ENCODE results near the gene TBRG1.

Gene TBRG1

GRCh38 chr11:124629961-124630360 is 7.3 kb downstream of the TBRG1 start:
- H3K4me3 ChIP-seq (ENCODE audit: low read depth, low read length), result no peak overlapping the region
- DNase-seq (ENCODE audit: low read depth), result no peak
- TF ChIP-seq CTCF (IDR thresholded peaks at IDR 0.05; ENCODE audit: insufficient read depth, low read depth, low read length, missing control alignments), result no peak

- TF ChIP-seq CTCF (IDR thresholded peaks at IDR 0.05; ENCODE audit: insufficient read depth, low read depth, low read length, missing control alignments), result no peak
- no peak for DNase-seq (ENCODE audit: low read depth)
These were observed 10.7 kb downstream of the TBRG1 start for GRCh38 chr11:124633355-124633754.

GRCh38 chr11:124635932-124636331 is 13.3 kb downstream of the TBRG1 start:
- no peak for DNase-seq (ENCODE audit: low read depth)
- H3K4me3 ChIP-seq (ENCODE audit: low read depth, low read length), result no peak overlapping the region
- TF ChIP-seq CTCF (IDR thresholded peaks at IDR 0.05; ENCODE audit: insufficient read depth, low read depth, low read length, missing control alignments), result no peak

More at GRCh38 chr11:124633355-124633754, 10.7 kb downstream of the TBRG1 start:
- H3K4me3 ChIP-seq (ENCODE audit: low read depth, low read length), result no peak overlapping the region

DNA sequence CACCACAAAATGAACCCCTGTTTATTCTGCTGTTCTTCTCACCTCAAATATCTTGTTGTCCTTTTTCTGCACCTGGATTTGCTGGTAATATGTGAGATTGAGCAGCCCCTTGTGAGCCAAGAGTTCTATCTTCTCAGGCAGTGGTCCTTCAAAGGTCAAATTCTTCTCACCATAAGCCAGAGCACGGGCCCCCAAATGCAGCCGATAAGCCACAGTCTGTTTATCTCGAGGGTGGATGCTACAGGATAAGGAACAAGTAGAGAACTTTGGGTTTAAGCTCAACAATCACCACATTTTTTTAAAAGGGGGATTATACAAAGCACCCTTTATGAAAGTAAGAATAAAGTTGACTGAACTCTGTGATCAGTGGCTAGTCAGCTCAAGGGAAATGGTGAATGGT is 15.8 kb downstream of the TBRG1 start:
- DNase-seq (ENCODE audit: low read depth), result no peak
- no peak overlapping the region for H3K4me3 ChIP-seq (ENCODE audit: low read depth, low read length)
- no peak for TF ChIP-seq CTCF (IDR thresholded peaks at IDR 0.05; ENCODE audit: insufficient read depth, low read depth, low read length, missing control alignments)

DNA sequence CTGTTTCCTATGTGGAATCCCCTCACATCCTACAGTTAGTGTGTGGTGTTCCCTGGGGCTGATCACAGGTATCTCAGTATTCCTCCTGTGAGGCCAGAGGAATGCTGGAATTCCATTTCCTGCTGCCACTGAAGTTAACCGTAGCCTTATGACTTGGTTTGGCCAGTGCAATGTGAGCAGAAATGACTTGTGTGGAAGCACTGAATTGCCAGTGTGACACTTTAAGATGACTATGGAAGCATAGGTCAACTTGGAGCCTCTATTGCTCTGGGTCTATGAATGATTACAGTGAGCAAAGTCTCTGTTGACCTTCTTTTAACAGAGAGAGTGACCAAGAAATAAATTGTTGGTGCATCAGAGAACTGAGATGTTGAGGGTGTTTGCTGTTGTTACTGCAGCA is 16.5 kb downstream of the TBRG1 start:
- no peak overlapping the region for H3K4me3 ChIP-seq (ENCODE audit: low read depth, low read length)
- TF ChIP-seq CTCF (IDR thresholded peaks at IDR 0.05; ENCODE audit: insufficient read depth, low read depth, low read length, missing control alignments), result no peak
- no peak for DNase-seq (ENCODE audit: low read depth)

DNA sequence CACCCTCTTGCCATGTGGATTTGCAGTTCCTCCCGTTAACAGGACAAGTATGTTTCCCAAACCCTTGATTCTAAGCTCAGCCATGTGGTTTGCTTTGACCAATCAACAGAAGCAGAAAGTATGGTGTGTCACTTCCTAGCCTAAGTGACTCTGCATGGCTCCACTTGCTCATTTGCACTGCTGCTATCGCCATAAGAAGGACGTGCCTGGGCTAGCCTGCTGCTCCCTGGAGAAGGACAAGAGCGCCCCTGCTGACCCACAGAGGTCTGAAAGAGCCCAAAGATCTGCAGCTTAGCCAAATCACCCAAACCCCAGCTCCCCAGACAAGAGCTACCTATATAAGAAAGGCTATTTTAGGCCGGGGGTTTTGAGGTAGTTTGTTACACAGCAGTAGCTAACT is 18.0 kb downstream of the TBRG1 start:
- no peak overlapping the region for H3K4me3 ChIP-seq (ENCODE audit: low read depth, low read length)
- DNase-seq (ENCODE audit: low read depth), result no peak
- TF ChIP-seq CTCF (IDR thresholded peaks at IDR 0.05; ENCODE audit: insufficient read depth, low read depth, low read length, missing control alignments), result no peak

GRCh38 chr11:124642628-124643027 is 20.0 kb downstream of the TBRG1 start:
- TF ChIP-seq CTCF (IDR thresholded peaks at IDR 0.05; ENCODE audit: insufficient read depth, low read depth, low read length, missing control alignments), result no peak
- H3K4me3 ChIP-seq (ENCODE audit: low read depth, low read length), result no peak overlapping the region
- DNase-seq (ENCODE audit: low read depth), result no peak
